ENCODE data around the gene PPIP5K1.
"Not testable (repeated sequence)": the region's sequence is repeated elsewhere in the genome, so short reads cannot be mapped to it uniquely, and the experiment has no call there.

Gene PPIP5K1

DNA sequence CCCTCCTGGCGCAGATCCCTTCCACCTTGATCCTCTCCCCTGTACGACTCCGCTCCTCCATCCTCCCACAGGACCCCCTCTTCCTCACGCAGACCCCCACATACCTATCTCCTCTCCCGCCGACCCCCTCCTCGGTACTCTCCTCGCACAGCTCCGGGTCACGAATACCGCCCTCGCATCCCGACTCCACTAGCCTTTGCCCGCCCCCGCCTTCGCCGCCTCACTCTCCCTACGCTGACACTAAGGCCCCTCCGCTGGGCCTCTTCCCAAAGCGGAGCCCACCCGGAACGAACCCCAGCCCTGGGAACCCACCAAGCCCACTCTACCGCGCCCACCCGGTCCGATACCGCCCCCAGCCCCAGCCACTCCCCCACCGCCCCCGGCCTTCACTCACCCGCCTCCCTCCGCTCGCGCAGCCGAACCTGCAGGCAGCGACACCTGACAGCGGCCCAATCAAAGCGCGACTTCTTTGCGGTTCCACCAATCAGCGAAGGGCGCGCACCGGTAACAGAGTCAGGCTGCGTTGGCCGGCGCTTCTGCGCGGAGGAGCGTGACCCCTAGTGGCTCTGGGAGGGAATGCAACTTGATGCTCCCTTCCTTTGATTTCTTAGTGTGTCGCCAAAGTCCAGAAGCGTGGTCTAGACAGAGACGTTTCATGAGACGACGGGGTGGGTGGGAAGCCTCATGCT lies at the start of gene PPIP5K1:
TSS of gene PPIP5K1 (minus strand) at position 431 of the 689 bp plus-strand sequence. CDS start 5,704 bp downstream, outside the sequence.
- DNase-seq (ENCODE audit: low read depth in 1 of 2, low spot score in 1 of 2): not testable (repeated sequence)

GRCh38 chr15:43638464-43639204 lies 48.6 kb upstream of the PPIP5K1 start:
- not testable (repeated sequence) for DNase-seq (ENCODE audit: low read depth in 1 of 2, low spot score in 1 of 2)

DNA sequence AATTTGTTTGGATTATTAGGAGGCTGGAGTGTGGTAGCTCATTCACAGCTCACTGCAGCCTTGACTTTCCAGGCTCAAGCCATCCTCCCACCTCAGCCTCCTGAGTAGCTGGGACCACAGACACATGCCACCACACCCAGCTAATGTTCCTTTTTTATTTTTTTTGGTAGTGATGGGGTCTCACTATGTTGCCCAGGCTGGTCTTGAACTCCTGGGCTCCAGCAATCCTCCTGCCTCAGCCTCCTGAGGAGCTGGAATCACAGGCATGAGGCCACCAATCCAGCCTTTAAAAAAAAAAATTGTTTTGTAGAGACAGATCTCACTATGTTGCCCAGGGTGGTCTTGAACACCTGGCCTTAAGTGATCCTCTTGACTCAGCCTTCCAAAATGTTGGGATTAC lies 36.9 kb upstream of the PPIP5K1 start:
- not testable (repeated sequence) for DNase-seq (ENCODE audit: low read depth in 1 of 2, low spot score in 1 of 2)

DNA sequence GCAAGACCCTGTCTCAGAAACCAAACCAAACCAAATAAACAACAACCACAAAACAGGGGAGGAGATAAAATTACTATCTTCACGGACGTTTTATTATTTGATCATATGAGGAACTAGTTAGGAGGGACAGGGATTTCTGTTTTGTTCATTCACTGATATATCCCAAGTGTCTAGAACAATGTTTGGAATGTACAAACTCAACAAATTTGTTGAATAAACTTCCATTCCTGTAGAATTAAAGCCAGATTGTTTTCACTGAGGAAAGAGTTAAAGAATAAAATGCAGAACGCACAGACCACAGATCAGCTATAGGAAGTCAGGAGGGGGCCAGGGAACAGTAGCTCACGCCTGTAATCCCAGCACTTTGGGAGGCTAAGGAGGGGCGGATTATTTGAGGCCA lies 35.1 kb upstream of the PPIP5K1 start:
- no peak for DNase-seq (ENCODE audit: low read depth in 1 of 2, low spot score in 1 of 2)

DNA sequence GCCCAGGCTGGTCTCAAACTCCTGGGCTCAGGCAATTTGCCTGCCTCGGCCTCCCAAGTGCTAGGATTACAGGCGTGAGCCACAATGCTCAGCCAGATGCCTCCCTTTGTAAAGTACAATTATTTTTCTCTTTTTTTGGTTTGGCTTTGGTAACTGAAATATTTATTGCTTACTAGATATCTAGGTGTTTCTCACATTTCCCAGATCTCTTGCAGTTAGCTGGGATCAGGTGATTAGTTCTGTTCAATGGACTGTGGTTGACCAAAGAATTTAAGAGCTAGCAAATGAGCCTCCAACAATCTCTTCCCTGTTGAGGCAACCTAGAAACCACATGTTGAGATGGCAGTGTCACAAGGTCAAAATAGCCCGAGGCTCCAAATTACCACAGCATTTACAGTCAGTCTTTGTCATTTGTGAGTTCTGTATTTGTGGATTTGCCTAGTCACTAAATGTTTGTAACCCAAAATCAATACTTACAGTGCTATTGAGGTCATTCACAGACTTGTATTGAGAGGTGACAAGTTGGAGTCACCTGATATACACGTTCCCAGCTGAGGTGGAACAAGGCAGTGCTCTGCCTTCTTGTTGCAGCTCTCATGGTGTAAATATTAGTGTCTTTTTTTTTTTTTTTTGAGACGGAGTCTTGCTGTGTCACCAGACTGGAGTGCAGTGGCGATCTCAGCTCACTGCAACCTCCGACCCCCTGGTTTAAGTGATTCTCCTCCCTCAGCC lies 32.2 kb upstream of the PPIP5K1 start:
- DNase-seq (ENCODE audit: low read depth in 1 of 2, low spot score in 1 of 2): not testable (repeated sequence)

- DNase-seq (ENCODE audit: low read depth in 1 of 2, low spot score in 1 of 2): not testable (repeated sequence)
Observed at GRCh38 chr15:43618700-43619099, 28.7 kb upstream of the PPIP5K1 start, which contains the start of gene STRC. Gene STRC, minus strand, starts transcription at chr15:43618800. Its CDS starts 78 bp downstream, at chr15:43618722.

- DNase-seq (ENCODE audit: low read depth in 1 of 2, low spot score in 1 of 2): not testable (repeated sequence)
Observed at GRCh38 chr15:43617750-43618149, 27.7 kb upstream of the PPIP5K1 start.

GRCh38 chr15:43602233-43602632 lies 12.2 kb upstream of the PPIP5K1 start:
- DNase-seq (ENCODE audit: low read depth in 1 of 2, low spot score in 1 of 2): not testable (repeated sequence)

DNA sequence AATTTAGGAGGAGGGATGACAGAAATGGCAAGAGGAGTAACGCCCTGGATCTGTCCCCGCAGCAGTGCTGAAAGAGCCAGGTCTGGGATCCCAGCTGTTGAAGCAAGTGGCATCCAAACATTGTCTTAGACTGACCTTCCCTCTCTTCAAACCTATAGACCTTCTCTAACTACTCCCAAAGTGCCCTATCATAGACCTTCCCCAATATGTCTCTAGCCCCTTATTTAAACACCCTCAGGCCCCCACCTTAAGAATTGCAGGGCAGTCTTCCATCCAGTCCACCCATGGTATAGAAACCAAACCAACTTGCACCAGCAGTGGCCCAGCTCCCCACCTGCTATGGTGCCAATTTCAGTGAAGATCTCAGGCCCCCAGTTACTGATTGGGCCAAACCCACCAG lies 10.2 kb upstream of the PPIP5K1 start:
- not testable (repeated sequence) for DNase-seq (ENCODE audit: low read depth in 1 of 2, low spot score in 1 of 2)

GRCh38 chr15:43599131-43599530 lies 9.1 kb upstream of the PPIP5K1 start:
- DNase-seq (ENCODE audit: low read depth in 1 of 2, low spot score in 1 of 2): not testable (repeated sequence)

GRCh38 chr15:43593328-43594190 lies 3.6 kb upstream of the PPIP5K1 start, which contains the start of gene CKMT1B:
Gene CKMT1B, plus strand, starts transcription at chr15:43594027. Its CDS starts 192 bp downstream, at chr15:43594219.
- not testable (repeated sequence) for DNase-seq (ENCODE audit: low read depth in 1 of 2, low spot score in 1 of 2)

GRCh38 chr15:43592841-43593240 lies 2.8 kb upstream of the PPIP5K1 start:
- DNase-seq (ENCODE audit: low read depth in 1 of 2, low spot score in 1 of 2): not testable (repeated sequence)

GRCh38 chr15:43574607-43575006 lies 15.4 kb downstream of the PPIP5K1 start:
- DNase-seq (ENCODE audit: low read depth in 1 of 2, low spot score in 1 of 2): not testable (repeated sequence)

DNA sequence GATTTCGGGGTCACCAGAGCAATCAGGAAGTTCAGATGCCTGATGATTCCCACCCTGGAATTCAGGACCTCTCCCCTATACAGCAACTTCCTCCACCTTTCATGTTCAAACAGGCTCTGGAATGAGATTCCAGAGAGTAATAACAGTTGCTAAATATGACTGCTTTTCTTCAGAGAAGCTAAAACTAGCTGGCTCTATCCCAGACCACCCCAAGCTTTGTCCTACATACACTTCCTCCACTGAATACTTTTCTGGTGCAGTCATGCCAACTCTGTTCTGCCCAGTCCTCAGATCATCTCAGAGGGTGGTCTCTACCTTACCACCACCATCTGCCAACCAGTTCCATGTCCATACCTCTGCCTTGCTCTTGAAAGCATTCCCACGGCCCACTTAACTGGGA lies 23.4 kb downstream of the PPIP5K1 start:
- not testable (repeated sequence) for DNase-seq (ENCODE audit: low read depth in 1 of 2, low spot score in 1 of 2)

- DNase-seq (ENCODE audit: low read depth in 1 of 2, low spot score in 1 of 2): not testable (repeated sequence)
Observed at GRCh38 chr15:43563793-43564192, 26.2 kb downstream of the PPIP5K1 start.

GRCh38 chr15:43562753-43563152 lies 27.3 kb downstream of the PPIP5K1 start:
- not testable (repeated sequence) for DNase-seq (ENCODE audit: low read depth in 1 of 2, low spot score in 1 of 2)

DNA sequence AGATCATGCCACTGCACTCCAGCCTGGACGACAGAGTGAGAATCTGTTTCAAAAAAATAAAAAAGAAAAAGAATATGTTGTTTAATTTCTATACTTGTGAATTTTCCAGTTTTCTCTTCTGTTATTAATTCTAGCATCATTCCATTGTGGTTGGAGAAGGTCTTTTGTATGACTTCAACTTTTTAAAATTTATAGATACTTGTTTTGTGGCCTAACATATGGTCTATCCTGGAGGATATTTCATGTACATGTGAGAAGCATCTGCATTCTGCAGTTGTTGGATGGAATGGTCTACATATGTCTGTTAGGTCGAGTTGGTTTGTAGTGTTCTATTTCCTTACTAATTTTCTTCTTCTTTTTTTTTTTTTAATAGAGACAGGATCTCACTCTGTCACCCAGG lies 37.0 kb downstream of the PPIP5K1 start:
- no peak for DNase-seq (ENCODE audit: low read depth in 1 of 2, low spot score in 1 of 2)

- DNase-seq (ENCODE audit: low read depth in 1 of 2, low spot score in 1 of 2): no peak
Observed at GRCh38 chr15:43552256-43552655, 37.8 kb downstream of the PPIP5K1 start.

- no peak for DNase-seq (ENCODE audit: low read depth in 1 of 2, low spot score in 1 of 2)
Observed at GRCh38 chr15:43550527-43551363, 39.3 kb downstream of the PPIP5K1 start.

- DNase-seq (ENCODE audit: low read depth in 1 of 2, low spot score in 1 of 2): no peak
Observed at GRCh38 chr15:43547539-43547938, 42.5 kb downstream of the PPIP5K1 start.
